Stimulated activated effector memory CD8-positive, alpha-beta T cell treated with anti-CD3 and anti-CD28 coated beads, Interleukin-12 subunit alpha, Interleukin-12 subunit beta, amount 100 ng/mL, for 72 hours (primary cell): Measurements from ENCODE around the gene BHLHA15.

Source experiments
- ATAC-seq: fragments of 150-1000 bp; cut with Tn5 transposase; 2 replicates; pipeline ENCODE4 v1.10.0; 2021
- DNase-seq, 2 donors: peaks; one replicate each; pipeline ENCODE4 v3.0.0; 2021 to 2022; ENCODE audit warnings: low spot score in 2 of 2
- H3K27ac Mint-ChIP-seq: one replicate; pipeline ENCODE4 v1.8.0; 2022; ENCODE audit warnings: mild to moderate bottlenecking, mixed read lengths
- H3K36me3 Mint-ChIP-seq: one replicate; pipeline ENCODE4 v1.8.0; 2022; ENCODE audit warnings: mild to moderate bottlenecking, mixed read lengths
- H3K4me1 Mint-ChIP-seq: one replicate; pipeline ENCODE4 v1.8.0; 2022; ENCODE audit warnings: mixed read lengths
- H3K4me3 Mint-ChIP-seq: one replicate; pipeline ENCODE4 v1.8.0; 2022; ENCODE audit warnings: mild to moderate bottlenecking, mixed read lengths
- H3K9me3 Mint-ChIP-seq: one replicate; pipeline ENCODE4 v1.8.0; 2022; ENCODE audit warnings: mixed read lengths

BHLHA15 gene

GRCh38 chr7:98225913-98226614 is 14.8 kb downstream of the BHLHA15 start:
- Mint-ChIP-seq H3K4me3 (no peak overlapping the region), H3K27ac (no peak overlapping the region), H3K4me1 (no peaks in the 10 kb centered on the region), H3K36me3 (peaks cover 29% of the 10 kb centered on the region), H3K9me3 (no peaks in the 10 kb centered on the region)
- DNase-seq (no peak), ATAC-seq (no peak)

DNA sequence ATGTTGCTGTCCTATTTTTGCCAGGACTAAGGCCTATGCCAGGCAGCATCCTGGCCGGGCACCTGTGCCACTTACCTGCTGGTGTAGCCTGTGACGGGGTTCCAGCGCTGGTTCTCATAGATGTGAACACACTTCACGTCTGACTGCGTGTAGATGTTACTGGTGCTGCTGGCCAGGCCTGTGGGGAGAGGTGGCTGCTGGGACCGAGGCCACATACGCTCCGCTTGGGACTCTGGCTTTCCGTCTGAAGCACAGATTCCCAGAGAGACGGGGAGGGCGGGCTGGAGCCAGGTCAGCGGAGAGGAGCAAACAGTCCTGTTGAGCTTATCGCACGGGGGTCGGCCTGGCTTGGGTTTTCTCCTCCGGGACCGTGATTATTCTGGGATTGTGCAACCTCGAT is 16.7 kb downstream of the BHLHA15 start:
- no peak overlapping the region for H3K4me3 Mint-ChIP-seq
- H3K36me3 Mint-ChIP-seq: peaks cover 22% of the 10 kb centered on the region
- H3K27ac Mint-ChIP-seq: peak overlapping the region; percentile 32
- no peaks in the 10 kb centered on the region for H3K9me3 Mint-ChIP-seq
- no peaks in the 10 kb centered on the region for H3K4me1 Mint-ChIP-seq
- ATAC-seq (no peak), DNase-seq (no peak)

- no peak for DNase-seq
- peaks cover 22% of the 10 kb centered on the region for H3K36me3 Mint-ChIP-seq
- no peak for ATAC-seq
- no peaks in the 10 kb centered on the region for H3K4me1 Mint-ChIP-seq
- no peaks in the 10 kb centered on the region for H3K9me3 Mint-ChIP-seq
- H3K27ac Mint-ChIP-seq: no peak overlapping the region
- no peak overlapping the region for H3K4me3 Mint-ChIP-seq
Measured at GRCh38 chr7:98228801-98229200, 17.6 kb downstream of the BHLHA15 start.

DNA sequence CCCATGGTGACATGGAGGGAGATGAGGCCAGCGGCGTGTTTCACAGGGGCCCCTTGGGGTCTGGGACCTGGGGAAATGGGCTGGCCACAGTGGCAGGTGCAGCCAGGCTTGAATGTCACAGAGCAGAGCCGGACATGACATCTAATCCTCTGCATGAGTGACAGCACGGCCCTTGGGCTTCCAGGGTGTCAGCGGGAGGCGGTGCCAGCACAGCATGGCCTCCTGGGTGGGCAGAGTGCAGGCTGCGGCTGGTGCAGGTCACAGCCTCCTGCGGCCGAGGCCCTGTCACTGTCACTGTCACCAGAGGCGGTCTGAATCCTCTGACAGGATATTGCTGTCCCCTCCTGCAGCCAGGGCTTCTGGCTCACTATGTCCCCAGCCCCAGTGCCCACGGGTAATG is 18.2 kb downstream of the BHLHA15 start:
- peaks cover 27% of the 10 kb centered on the region for H3K36me3 Mint-ChIP-seq
- H3K4me3 Mint-ChIP-seq: no peak overlapping the region
- DNase-seq (no peak), ATAC-seq (no peak)
- no peak overlapping the region for H3K27ac Mint-ChIP-seq
- no peaks in the 10 kb centered on the region for H3K4me1 Mint-ChIP-seq
- no peaks in the 10 kb centered on the region for H3K9me3 Mint-ChIP-seq

DNA sequence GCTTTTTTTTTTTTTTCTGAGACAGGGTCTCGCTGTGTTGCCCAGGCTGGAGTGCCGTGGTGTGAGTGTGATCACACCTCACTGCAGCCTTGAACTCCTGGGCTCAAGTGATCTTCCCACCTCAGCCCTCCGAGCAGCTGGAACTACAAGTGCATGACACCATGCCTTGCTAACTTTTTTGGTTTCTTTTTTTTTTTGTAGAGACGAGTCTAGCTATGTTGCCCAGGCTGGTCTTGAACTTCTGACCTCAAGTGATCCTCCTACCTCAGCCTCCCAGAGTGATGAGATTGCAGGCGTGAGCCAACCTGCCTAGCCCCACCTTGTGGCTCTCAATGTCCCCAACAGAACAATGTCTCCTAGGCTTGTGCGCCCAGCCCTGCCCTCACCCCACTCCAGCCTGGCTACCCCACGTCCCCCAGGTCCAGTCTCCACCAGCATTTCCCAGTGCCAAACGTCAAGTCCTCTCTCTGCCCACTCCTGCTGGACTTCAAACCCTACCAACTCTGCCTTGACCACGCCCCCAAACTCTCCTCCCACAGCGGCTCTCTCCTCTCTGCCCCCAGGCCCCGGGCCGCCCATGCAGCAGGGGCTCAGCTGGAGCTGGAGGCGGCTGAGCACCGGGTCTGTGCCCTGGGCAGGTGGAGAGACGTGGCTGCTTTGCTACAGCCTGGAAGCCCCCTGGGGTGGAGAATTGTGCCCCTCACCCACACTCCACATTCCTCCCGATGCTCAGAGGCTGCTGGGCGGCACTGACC is 18.9 kb downstream of the BHLHA15 start:
- DNase-seq: no peak
- Mint-ChIP-seq H3K4me1 (no peaks in the 10 kb centered on the region), H3K27ac (peak overlapping the region; percentile 65), H3K9me3 (no peaks in the 10 kb centered on the region), H3K36me3 (peaks cover 30% of the 10 kb centered on the region), H3K4me3 (no peak overlapping the region)
- no peak for ATAC-seq

DNA sequence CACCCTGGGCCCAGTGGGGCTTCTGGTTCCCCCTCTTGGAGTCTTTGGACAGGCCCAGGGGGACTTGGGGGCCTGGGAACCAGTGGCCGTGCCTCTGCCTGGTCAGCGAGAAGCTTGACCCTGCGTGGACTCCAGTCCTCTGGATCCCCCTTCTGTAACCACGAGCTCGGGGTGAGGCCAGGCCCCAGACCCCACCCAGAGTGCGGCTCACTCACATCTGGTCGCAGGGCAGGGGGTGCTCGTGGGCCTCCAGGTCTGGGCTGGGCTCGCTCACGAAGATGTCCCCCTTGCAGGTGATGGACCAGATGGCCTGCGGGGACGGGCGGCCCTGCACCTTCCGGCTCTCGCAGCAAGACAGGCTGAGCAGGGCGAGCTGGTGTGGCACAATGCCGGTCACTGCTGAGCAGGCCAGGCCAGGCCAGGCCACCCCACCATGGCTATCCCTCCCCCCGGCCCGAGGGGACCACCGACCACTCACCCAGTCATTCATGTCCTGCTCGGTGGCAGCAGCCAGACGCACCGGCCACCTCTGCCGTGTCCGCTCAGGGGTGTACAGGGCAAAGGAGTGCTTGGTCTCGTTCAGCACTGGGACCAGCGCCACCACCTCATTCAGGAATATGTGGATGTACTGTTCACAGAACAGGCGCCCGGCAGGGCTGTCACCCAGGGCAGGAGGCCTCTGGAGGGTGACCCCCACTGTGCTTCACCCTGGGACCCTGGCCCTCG is 19.7 kb downstream of the BHLHA15 start:
- Mint-ChIP-seq H3K36me3 (peaks cover 30% of the 10 kb centered on the region), H3K4me3 (no peak overlapping the region), H3K9me3 (no peaks in the 10 kb centered on the region), H3K4me1 (no peaks in the 10 kb centered on the region), H3K27ac (no peak overlapping the region)
- no peak for DNase-seq
- no peak for ATAC-seq

DNA sequence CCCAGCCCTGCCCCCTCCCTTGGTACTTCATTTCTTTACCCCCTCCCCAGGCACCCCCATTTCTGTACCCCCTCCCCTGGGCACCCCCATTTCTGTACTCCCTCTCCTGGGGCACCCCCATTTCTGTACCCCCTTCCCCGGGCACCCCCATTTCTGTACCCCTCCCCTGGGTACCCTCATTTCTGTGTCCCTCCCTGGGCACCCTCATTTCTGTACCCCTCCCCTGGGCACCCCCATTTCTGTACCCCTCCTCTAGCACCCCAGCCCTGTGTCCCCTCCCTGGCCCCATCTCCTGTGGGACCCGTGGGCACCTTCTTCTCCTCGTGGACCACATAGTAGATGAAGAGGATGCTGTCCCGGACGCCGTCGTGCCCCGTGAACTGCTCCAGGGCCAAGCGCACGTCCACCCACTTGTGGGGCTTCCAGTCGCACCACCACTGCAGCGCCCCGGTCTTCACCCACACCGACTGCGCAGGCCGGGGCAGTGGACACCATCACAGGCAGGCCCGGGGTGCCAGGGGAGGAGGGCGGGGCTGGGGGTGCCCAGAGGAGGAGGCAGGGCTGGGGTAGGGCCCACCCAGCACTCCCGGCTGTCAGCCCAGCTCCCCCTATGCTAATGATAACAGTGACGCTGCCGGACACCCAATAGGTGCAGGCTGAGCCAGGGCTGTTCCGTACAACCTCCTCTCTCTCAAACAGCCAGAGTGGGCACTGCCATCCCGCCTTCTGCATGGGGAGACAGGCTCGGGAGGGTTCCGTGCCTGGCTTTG is 20.4 kb downstream of the BHLHA15 start:
- H3K36me3 Mint-ChIP-seq: peaks cover 23% of the 10 kb centered on the region

DNA sequence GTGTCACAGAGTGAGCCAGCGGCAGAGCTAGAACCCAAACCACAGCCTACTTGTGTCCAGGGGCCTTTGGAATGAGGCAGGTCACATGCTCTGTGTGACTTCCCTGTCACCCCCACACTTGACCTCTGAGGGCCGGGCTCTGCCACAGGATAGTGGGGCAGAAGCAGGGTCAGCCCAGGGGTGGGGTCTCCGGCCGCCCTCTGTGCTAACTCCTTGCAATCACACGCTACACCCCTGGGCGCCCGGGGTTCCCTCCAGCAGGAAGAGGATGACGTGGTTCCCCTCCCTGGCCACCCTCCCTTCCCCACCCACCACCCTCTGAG is 21.0 kb downstream of the BHLHA15 start:
- ATAC-seq (no peak), DNase-seq (no peak)
- H3K27ac Mint-ChIP-seq: no peak overlapping the region
- peaks cover 23% of the 10 kb centered on the region for H3K36me3 Mint-ChIP-seq
- H3K9me3 Mint-ChIP-seq: no peaks in the 10 kb centered on the region
- no peaks in the 10 kb centered on the region for H3K4me1 Mint-ChIP-seq
- H3K4me3 Mint-ChIP-seq: no peak overlapping the region

More for the DNA sequence above, 20.4 kb downstream of the BHLHA15 start:
- H3K27ac Mint-ChIP-seq: no peak overlapping the region
- no peak overlapping the region for H3K4me3 Mint-ChIP-seq
- H3K4me1 Mint-ChIP-seq: no peaks in the 10 kb centered on the region
- DNase-seq (no peak), ATAC-seq (no peak)
- H3K9me3 Mint-ChIP-seq: no peaks in the 10 kb centered on the region

GRCh38 chr7:98232799-98233198 is 21.6 kb downstream of the BHLHA15 start:
- Mint-ChIP-seq H3K36me3 (peaks cover 25% of the 10 kb centered on the region), H3K4me3 (no peak overlapping the region), H3K27ac (no peak overlapping the region), H3K9me3 (no peaks in the 10 kb centered on the region), H3K4me1 (no peaks in the 10 kb centered on the region)
- ATAC-seq: no peak
- no peak for DNase-seq

- no peak for ATAC-seq
- Mint-ChIP-seq H3K9me3 (no peaks in the 10 kb centered on the region), H3K4me1 (no peaks in the 10 kb centered on the region), H3K36me3 (peaks cover 29% of the 10 kb centered on the region), H3K4me3 (no peak overlapping the region), H3K27ac (no peak overlapping the region)
- DNase-seq: no peak
Measured at GRCh38 chr7:98233219-98234070, 22.2 kb downstream of the BHLHA15 start.

DNA sequence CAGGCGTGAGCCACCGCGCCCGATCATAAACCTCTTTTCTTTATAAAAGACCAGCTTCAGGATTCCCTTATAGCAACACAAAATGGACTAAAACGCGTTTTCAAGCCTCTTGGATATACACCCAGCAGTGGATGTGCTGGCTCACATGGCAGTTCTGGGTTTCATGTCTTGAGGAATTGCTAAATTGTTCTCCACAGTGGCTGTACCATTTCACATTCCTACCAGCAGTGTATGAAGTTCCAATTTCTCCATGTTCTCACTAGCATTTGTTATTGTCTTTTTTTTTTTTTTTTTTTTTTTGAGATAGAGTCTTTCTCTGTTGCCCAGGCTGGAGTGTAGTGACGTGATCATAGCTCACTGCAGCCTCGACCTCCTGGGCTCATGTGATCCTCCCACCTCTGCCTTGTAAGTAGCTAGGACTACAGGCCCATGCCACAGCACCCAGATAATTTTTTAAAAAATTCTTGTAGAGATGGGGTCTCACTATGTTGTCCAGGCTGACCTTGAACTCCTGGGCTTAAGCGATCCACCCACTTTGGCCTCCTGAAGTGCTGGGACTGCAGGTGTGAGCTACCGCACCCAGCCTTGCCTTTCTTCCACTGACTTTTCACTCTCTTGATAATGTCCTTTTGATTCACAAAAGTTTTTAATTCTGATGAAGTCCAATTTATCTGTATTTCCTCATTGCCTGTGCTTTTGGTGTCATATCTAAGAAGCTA is 23.3 kb downstream of the BHLHA15 start:
- Mint-ChIP-seq H3K36me3 (peaks cover 38% of the 10 kb centered on the region), H3K4me1 (no peaks in the 10 kb centered on the region), H3K9me3 (no peaks in the 10 kb centered on the region), H3K27ac (no peak overlapping the region), H3K4me3 (no peak overlapping the region)
- ATAC-seq: no peak
- no peak for DNase-seq

- DNase-seq (no peak), ATAC-seq (no peak)
- H3K36me3 Mint-ChIP-seq: peaks cover 45% of the 10 kb centered on the region
- H3K4me3 Mint-ChIP-seq: no peak overlapping the region
- no peaks in the 10 kb centered on the region for H3K4me1 Mint-ChIP-seq
- H3K27ac Mint-ChIP-seq: no peak overlapping the region
- no peaks in the 10 kb centered on the region for H3K9me3 Mint-ChIP-seq
Measured at GRCh38 chr7:98235901-98236300, 24.7 kb downstream of the BHLHA15 start.

GRCh38 chr7:98236355-98237185 is 25.3 kb downstream of the BHLHA15 start:
- H3K27ac Mint-ChIP-seq: no peak overlapping the region
- ATAC-seq: no peak
- no peak for DNase-seq
- peaks cover 52% of the 10 kb centered on the region for H3K36me3 Mint-ChIP-seq
- no peak overlapping the region for H3K4me3 Mint-ChIP-seq
- no peaks in the 10 kb centered on the region for H3K4me1 Mint-ChIP-seq
- no peaks in the 10 kb centered on the region for H3K9me3 Mint-ChIP-seq
